Endothelial cell of umbilical vein (primary cell): Measurements from ENCODE around the gene DDX11. TPM values are rescaled to one million over a fixed set of nuclear protein-coding genes. Genes with fewer than 3 reads are reported as not detected.
A peak's percentile ranks its signal among the peaks of the same experiment; 100 is the strongest.
"Not testable (repeated sequence)": the region's sequence is repeated elsewhere in the genome, so short reads cannot be mapped to it uniquely, and the experiment has no call there.

Experiments
- BruUV-seq: library from RNA; stranded (reverse); fragments of 400-500 nt; replicated peaks from 2 replicates; lab custom pipeline; 2021; lab: Mats Ljungman, UMichigan
- CTCF ChIA-PET: fragments of 300-600, 350-600 bp; sonication (Branson Sonifier 250); formaldehyde crosslinking; loops from one replicate; lab custom pipeline; 2021; ENCODE audit warnings: antibody characterized with exemption, inconsistent platforms; lab: Charles Lee
- POLR2A ChIA-PET: fragments of 300-600, 350-600 bp; sonication (Branson Sonifier 250); formaldehyde crosslinking; loops from one replicate; lab custom pipeline; 2021; ENCODE audit warnings: antibody characterized with exemption, inconsistent platforms; lab: Charles Lee
- DNase-seq: peaks from one replicate; pipeline ENCODE4 v3.0.0-alpha.2; 2011; ENCODE audit warnings: low read depth, low spot score
- FAIRE-seq: peaks from 2 replicates; lab custom pipeline; 2011; peaks lifted over from hg19 to GRCh38; lab: Jason Lieb, UNC
- H2AFZ ChIP-seq: 2 replicates; pipeline ENCODE4 v1.6.0; 2012; ENCODE audit warnings: low read depth, low read length, control low read depth, inconsistent platforms
- H3K27ac ChIP-seq: 2 replicates; pipeline ENCODE4 v1.5.1; 2011; ENCODE audit warnings: low read depth, mild to moderate bottlenecking, control low read depth, low read length, moderate library complexity; ENCODE audit not compliant: insufficient read depth
- H3K27me3 ChIP-seq, 2 experiments: 2 replicates each; pipeline versions ENCODE4 v1.6.0 to v1.6.1; 2011; ENCODE audit warnings: low read length in 2 of 2, mixed read lengths in 1 of 2; ENCODE audit not compliant: control insufficient read depth in 2 of 2, insufficient read depth in 2 of 2
- H3K36me3 ChIP-seq, 2 experiments: 2 replicates in 1 of 2; 3 replicates in 1 of 2; pipeline ENCODE4 v1.5.1; 2011; ENCODE audit warnings: low read length in 2 of 2, mild to moderate bottlenecking in 1 of 2, moderate library complexity in 1 of 2; ENCODE audit not compliant: control insufficient read depth in 2 of 2, insufficient read depth in 2 of 2; ENCODE audit errors: extremely low read depth in 1 of 2
- H3K4me1 ChIP-seq: 3 replicates; pipeline ENCODE4 v1.5.1; 2011; ENCODE audit warnings: mild to moderate bottlenecking, low read length; ENCODE audit not compliant: control insufficient read depth, insufficient read depth; ENCODE audit errors: extremely low read depth
- H3K4me2 ChIP-seq: 2 replicates; pipeline ENCODE4 v1.6.1; 2011; ENCODE audit warnings: low read length, control low read depth, mixed read lengths; ENCODE audit not compliant: insufficient read depth
- H3K4me3 ChIP-seq, 3 experiments: fragments of 200-600 bp in 1 of 3; sonication (generic), shearing (Covaris generic) in 1 of 3; replicated peaks in 1 of 3; 2 replicates each; pipeline ENCODE4 v1.5.1; 2011 to 2016; ENCODE audit warnings: control low read depth in 3 of 3, low read length in 3 of 3, mild to moderate bottlenecking in 2 of 3, inconsistent platforms in 1 of 3, low read depth in 1 of 3, moderate library complexity in 1 of 3; ENCODE audit not compliant: insufficient read depth in 1 of 3
- H3K79me2 ChIP-seq: 2 replicates; pipeline ENCODE4 v1.6.0; 2012; ENCODE audit warnings: low read length, inconsistent platforms; ENCODE audit not compliant: control insufficient read depth, insufficient read depth
- H3K9ac ChIP-seq: replicated peaks from 2 replicates; pipeline ENCODE3; 2011; ENCODE audit warnings: low read length, control low read depth; ENCODE audit not compliant: insufficient read depth; ENCODE audit errors: extremely low read depth
- H3K9me1 ChIP-seq: replicated peaks from 3 replicates; pipeline ENCODE4 v1.6.0; 2011; ENCODE audit warnings: mild to moderate bottlenecking, low read length; ENCODE audit not compliant: control insufficient read depth, insufficient read depth; ENCODE audit errors: extremely low read depth
- H3K9me3 ChIP-seq: replicated peaks from 2 replicates; pipeline ENCODE4 v1.5.1; 2012; ENCODE audit warnings: low read length, inconsistent platforms; ENCODE audit not compliant: control insufficient read depth, insufficient read depth
- H4K20me1 ChIP-seq: replicated peaks from 2 replicates; pipeline ENCODE3; 2011; ENCODE audit warnings: mild to moderate bottlenecking, low read length; ENCODE audit not compliant: control insufficient read depth, insufficient read depth; ENCODE audit errors: extremely low read depth
- dilution Hi-C: fragments of 300-500 bp; cut with MboI; formaldehyde crosslinking; loops from one replicate; pipeline ENCODE4 v1.15.0; 2019; ENCODE audit warnings: low sequenced_read_pairs; ENCODE audit not compliant: extremely low pct_ligation_motif_present
- intact Hi-C: fragments of 100-400 bp; cut with micrococcal nuclease; formaldehyde crosslinking; loops from one replicate; pipeline ENCODE4 v1.10.0; 2022
- polyA plus RNA-seq, 4 experiments: library from polyadenylated mRNA; depleted of rRNA in 3 of 4; stranded (reverse) in 3 of 4; unstranded in 1 of 4; fragments of >200 nt; gene quantifications; 2 replicates each; pipeline versions ENCODE4 v1.2.1 to v1.2.3, GENCODE V29; 2011 to 2012; ENCODE audit warnings: missing spikeins in 1 of 4
- total RNA-seq: library from RNA; stranded (reverse); gene quantifications from 2 replicates; pipeline ENCODE4 v1.2.3, GENCODE V29; 2021
- TF ChIP-seq, protein P1 (sequence below), 2 donors: IDR thresholded peaks; 1 replicate in 1 of 2; 2 replicates in 1 of 2; pipeline ENCODE4 v1.5.1; 2011; ENCODE audit warnings: low read length in 2 of 2, mild to moderate bottlenecking in 2 of 2, moderate library complexity in 2 of 2, control low read depth in 1 of 2, inconsistent platforms in 1 of 2, low read depth in 1 of 2; ENCODE audit not compliant: insufficient read depth in 1 of 2; ENCODE audit errors: extremely low read depth in 1 of 2

The DDX11 gene
- total and polyA plus RNA-seq, 2 donors (not counting 3 experiments of a cell fraction or from before 2014, with no cell fraction given) = 20.8 to 71.4 TPM

DNA sequence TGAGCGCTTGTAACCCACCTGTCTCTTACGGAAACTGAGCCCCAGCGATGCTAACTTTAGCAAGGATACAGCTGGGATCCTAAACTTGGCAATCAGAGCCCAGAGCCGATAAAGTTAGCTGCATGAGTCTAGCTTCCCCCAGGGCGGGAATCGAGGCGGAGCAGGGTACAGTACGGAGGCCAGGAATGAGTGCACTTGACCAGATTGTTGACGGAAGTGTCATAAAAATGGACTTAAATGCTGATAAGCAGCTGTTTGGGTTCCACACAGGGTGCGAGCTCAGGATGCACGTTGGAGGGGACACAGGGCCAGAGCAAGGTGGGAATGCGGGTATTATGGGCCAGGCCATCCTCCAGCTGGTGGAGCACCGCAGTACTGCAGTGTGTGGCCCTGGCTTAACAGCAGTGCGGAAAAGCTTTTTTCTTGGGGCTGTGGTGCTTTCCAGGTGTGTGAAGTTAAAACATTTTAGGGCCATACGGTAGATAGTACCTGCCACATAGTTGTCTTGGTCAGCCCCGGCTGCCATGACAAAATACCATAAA lies 744 bp downstream of the DDX11 start:
- H3K9me3 ChIP-seq, dilution Hi-C loops, FAIRE-seq, H3K9me1 ChIP-seq, H3K36me3 ChIP-seq, H3K27me3 ChIP-seq, H4K20me1 ChIP-seq, POLR2A ChIA-PET, H3K4me1 ChIP-seq, DNase-seq: not testable (repeated sequence)
- peak overlapping the region; percentile 55 for H3K9ac ChIP-seq
- peak overlapping the region; percentile 88 for H2AFZ ChIP-seq
- BruUV-seq = TSS peak; percentile 31
- TF ChIP-seq, protein P1, sequence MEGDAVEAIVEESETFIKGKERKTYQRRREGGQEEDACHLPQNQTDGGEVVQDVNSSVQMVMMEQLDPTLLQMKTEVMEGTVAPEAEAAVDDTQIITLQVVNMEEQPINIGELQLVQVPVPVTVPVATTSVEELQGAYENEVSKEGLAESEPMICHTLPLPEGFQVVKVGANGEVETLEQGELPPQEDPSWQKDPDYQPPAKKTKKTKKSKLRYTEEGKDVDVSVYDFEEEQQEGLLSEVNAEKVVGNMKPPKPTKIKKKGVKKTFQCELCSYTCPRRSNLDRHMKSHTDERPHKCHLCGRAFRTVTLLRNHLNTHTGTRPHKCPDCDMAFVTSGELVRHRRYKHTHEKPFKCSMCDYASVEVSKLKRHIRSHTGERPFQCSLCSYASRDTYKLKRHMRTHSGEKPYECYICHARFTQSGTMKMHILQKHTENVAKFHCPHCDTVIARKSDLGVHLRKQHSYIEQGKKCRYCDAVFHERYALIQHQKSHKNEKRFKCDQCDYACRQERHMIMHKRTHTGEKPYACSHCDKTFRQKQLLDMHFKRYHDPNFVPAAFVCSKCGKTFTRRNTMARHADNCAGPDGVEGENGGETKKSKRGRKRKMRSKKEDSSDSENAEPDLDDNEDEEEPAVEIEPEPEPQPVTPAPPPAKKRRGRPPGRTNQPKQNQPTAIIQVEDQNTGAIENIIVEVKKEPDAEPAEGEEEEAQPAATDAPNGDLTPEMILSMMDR (IDR thresholded peaks at IDR 0.05; ENCODE audit: extremely low read depth in 1 of 2, insufficient read depth in 1 of 2, low read depth in 1 of 2, low read length in 2 of 2) = peak in 1 of 2 donors; percentile 34
- peaks cover 13% of the 10 kb centered on the region for H3K79me2 ChIP-seq
- CTCF ChIA-PET = interaction anchor here (1.3 kb wide), 1 partner anchor 228 kb away, joined by 5 read pairs; no protein-coding TSS in a partner anchor
- peak overlapping the region; percentile 68 for H3K27ac ChIP-seq
- H3K4me2 ChIP-seq = peak overlapping the region; percentile 92
- peak overlapping the region; percentile 32 to 61 (median 59) for H3K4me3 ChIP-seq
- intact Hi-C loops = loop anchor here (10.0 kb wide), 1 partner anchor 150 kb away; the partner anchor contains the start of gene TSPAN11

DNA sequence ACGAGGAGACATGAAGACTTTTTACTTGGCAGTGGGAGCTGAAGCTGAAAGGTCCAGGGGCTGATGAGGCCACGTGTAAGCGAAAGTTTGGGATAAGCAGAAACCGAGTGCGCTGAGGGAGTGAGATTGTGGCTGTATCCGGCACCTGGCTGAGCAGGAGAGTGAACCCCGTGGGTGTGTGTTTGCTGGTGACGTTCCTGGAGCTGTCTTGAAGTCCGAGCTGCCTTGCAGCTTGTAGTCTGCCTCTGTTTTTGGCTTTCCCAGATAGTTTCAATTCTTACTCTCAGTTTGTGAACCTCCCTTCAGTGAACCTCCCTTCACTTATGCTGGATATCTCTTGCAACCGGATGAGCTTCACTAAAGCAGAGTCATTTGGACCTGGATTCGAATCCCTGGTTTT lies 2.5 kb downstream of the DDX11 start:
- H3K27ac ChIP-seq, H4K20me1 ChIP-seq, H3K9ac ChIP-seq, H3K27me3 ChIP-seq, dilution Hi-C loops, H3K9me1 ChIP-seq, CTCF ChIA-PET, H3K4me3 ChIP-seq, H3K9me3 ChIP-seq, H3K36me3 ChIP-seq, H2AFZ ChIP-seq, POLR2A ChIA-PET, BruUV-seq, H3K4me2 ChIP-seq, FAIRE-seq, DNase-seq: not testable (repeated sequence)
- peaks cover 15% of the 10 kb centered on the region for H3K4me1 ChIP-seq
- intact Hi-C loops = loop anchor here (10.0 kb wide), 1 partner anchor 151 kb away; the partner anchor contains the start of gene TSPAN11
- peaks cover 13% of the 10 kb centered on the region for H3K79me2 ChIP-seq

DNA sequence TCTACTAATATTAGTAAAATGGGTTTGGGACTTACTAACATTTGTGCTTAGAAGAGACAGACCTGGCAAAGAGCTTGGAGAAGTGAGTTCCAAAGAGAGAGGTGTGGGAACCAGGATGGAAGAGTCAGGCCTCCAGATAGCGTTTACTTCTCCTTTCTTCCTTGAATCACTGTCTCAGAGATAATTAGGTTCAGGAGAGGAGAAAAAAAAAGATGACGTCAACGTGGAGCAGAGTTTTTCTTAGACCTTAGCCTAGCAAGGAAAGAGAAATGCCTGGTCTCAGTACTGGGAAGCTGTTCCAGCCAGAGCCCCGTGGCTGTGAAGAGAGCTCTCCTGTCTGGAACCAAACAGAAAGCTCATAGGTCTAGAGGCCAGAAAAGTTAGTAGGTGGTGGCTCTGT lies 3.4 kb downstream of the DDX11 start:
- CTCF ChIA-PET, H3K4me3 ChIP-seq, FAIRE-seq, H3K9me3 ChIP-seq, BruUV-seq, H3K27me3 ChIP-seq, dilution Hi-C loops, H3K27ac ChIP-seq, H2AFZ ChIP-seq, DNase-seq, H3K36me3 ChIP-seq, H3K9me1 ChIP-seq, H3K9ac ChIP-seq, H4K20me1 ChIP-seq, POLR2A ChIA-PET, H3K4me2 ChIP-seq: not testable (repeated sequence)
- peaks cover 13% of the 10 kb centered on the region for H3K79me2 ChIP-seq
- H3K4me1 ChIP-seq = peaks cover 15% of the 10 kb centered on the region
- intact Hi-C loops = loop anchor here (10.0 kb wide), 1 partner anchor 152 kb away; the partner anchor contains the start of gene TSPAN11
